Activated CD4-positive, alpha-beta T cell treated with anti-CD3 and anti-CD28 coated beads, Interleukin-2, amount 50 U/mL, for 4 hours (primary cell): Measurements from ENCODE around the gene SH3BP2.

Source experiments
- DNase-seq, 2 experiments: peaks; one replicate each; pipeline ENCODE4 v3.0.0-alpha.2; 2020

Gene SH3BP2

GRCh38 chr4:2834001-2834921 lies 41.4 kb downstream of the SH3BP2 start:
- no peak for DNase-seq

- DNase-seq: no peak
Measured at GRCh38 chr4:2835978-2836377, 43.1 kb downstream of the SH3BP2 start.

GRCh38 chr4:2836391-2836859 lies 43.5 kb downstream of the SH3BP2 start:
- no peak for DNase-seq

GRCh38 chr4:2837110-2837903 lies 44.4 kb downstream of the SH3BP2 start:
- no peak for DNase-seq

- DNase-seq: peak; percentile 56 to 61
Measured at GRCh38 chr4:2837904-2838496, 45.1 kb downstream of the SH3BP2 start.

GRCh38 chr4:2839060-2839459 lies 46.2 kb downstream of the SH3BP2 start:
- DNase-seq: no peak

- DNase-seq: no peak
Measured at GRCh38 chr4:2842687-2843262, 49.9 kb downstream of the SH3BP2 start.

GRCh38 chr4:2843263-2843940 lies 50.5 kb downstream of the SH3BP2 start, which contains the start of gene ADD1:
Gene ADD1 (plus strand): TSS chr4:2843844. CDS start chr4:2875916, 32,072 bp downstream.
- peak; percentile 86 for DNase-seq

GRCh38 chr4:2843941-2844584 lies 51.2 kb downstream of the SH3BP2 start:
- no peak for DNase-seq

GRCh38 chr4:2846172-2846571 lies 53.3 kb downstream of the SH3BP2 start:
- no peak for DNase-seq

GRCh38 chr4:2847302-2847871 lies 54.5 kb downstream of the SH3BP2 start:
- no peak for DNase-seq

- no peak for DNase-seq
Measured at GRCh38 chr4:2848449-2848848, 55.6 kb downstream of the SH3BP2 start.

- DNase-seq: no peak
Measured at GRCh38 chr4:2849267-2850152, 56.6 kb downstream of the SH3BP2 start.

GRCh38 chr4:2850966-2851798 lies 58.3 kb downstream of the SH3BP2 start:
- DNase-seq: no peak

GRCh38 chr4:2852481-2852921 lies 59.6 kb downstream of the SH3BP2 start:
- DNase-seq: no peak

- no peak for DNase-seq
Measured at GRCh38 chr4:2855584-2855983, 62.7 kb downstream of the SH3BP2 start.

- no peak for DNase-seq
Measured at GRCh38 chr4:2856266-2856665, 63.4 kb downstream of the SH3BP2 start.

GRCh38 chr4:2857349-2857927 lies 64.6 kb downstream of the SH3BP2 start:
- no peak for DNase-seq
